ENCODE measurements around the gene PCDHB1.
"Not testable (repeated sequence)": the region's sequence is repeated elsewhere in the genome, so short reads cannot be mapped to it uniquely, and the experiment has no call there.

Gene PCDHB1

GRCh38 chr5:141039061-141039460 is 12.1 kb upstream of the PCDHB1 start:
- Histone ChIP-seq H3K9me3 (peaks cover 4% of the 10 kb centered on the region), H3K4me1 (peaks cover 14% of the 10 kb centered on the region), H3K36me3 (replicated peaks) (no peaks in the 10 kb centered on the region), H3K27me3 (ENCODE audit: low read depth) (no peaks in the 10 kb centered on the region; the same call in 1 of the 2 replicates), H3K4me3 (no peak overlapping the region)
- DNase-seq (ENCODE audit: low spot score in 2 of 2) = peak in 1 of 2 experiments; percentile 83
- in situ Hi-C loops (cut with MboI; ENCODE audit: low sequenced_read_pairs) = no loop called here

GRCh38 chr5:141039517-141039916 is 11.7 kb upstream of the PCDHB1 start:
- no peaks in the 10 kb centered on the region for H3K36me3 ChIP-seq (replicated peaks)
- no peaks in the 10 kb centered on the region; the same call in 1 of the 2 replicates for H3K27me3 ChIP-seq (ENCODE audit: low read depth)
- no peak overlapping the region for H3K4me3 ChIP-seq
- H3K9me3 ChIP-seq = peaks cover 4% of the 10 kb centered on the region
- in situ Hi-C loops (cut with MboI; ENCODE audit: low sequenced_read_pairs) = no loop called here
- peak; percentile 81 to 86 for DNase-seq (ENCODE audit: low spot score in 2 of 2)
- H3K4me1 ChIP-seq = peaks cover 14% of the 10 kb centered on the region

DNA sequence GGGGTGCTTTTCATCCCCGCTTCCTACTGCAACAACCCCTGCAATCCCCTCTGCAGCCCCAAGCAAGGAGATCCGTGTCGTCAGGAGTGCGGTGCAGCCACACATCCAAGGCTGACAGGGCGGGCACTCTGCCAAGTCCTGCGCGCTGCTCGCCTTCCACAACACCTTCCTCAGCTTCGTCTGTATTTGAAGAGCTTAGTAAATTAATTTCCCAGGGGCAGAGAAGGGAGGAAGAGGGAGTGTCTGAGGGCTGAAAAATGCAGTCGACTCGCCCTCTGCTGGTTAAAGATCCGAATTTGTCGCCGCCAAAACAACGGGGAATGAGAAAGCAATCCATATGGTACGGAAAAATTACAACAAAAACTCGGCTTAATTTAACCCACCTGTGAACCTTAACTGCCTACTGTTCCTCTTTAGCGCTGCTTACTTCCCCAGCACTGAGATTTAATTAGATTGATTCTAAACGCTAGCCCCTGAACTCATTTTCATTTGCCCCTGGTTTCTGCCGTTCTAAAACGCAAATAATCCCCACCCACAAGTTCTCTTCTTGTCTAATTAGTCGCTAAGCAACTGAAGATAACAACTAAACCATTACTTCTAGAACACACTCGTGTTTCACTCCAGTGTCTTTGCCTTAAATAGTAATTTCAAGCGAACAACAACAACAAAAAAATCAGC is 10.9 kb upstream of the PCDHB1 start:
- peaks cover 14% of the 10 kb centered on the region for H3K4me1 ChIP-seq
- in situ Hi-C loops (cut with MboI; ENCODE audit: low sequenced_read_pairs) = loop anchor here (5.0 kb wide), 1 partner anchor 158 kb away; the partner anchor contains the start of gene PCDHA13
- peaks cover 4% of the 10 kb centered on the region for H3K9me3 ChIP-seq
- 0 out of 2 replicates have a peak overlapping the region, but pooled peaks have one; percentile 1 for H3K4me3 ChIP-seq
- no peaks in the 10 kb centered on the region; the same call in 1 of the 2 replicates for H3K27me3 ChIP-seq (ENCODE audit: low read depth)
- peak; percentile 77 to 83 for DNase-seq (ENCODE audit: low spot score in 2 of 2)
- no peaks in the 10 kb centered on the region for H3K36me3 ChIP-seq (replicated peaks)

GRCh38 chr5:141040771-141041426 is 10.3 kb upstream of the PCDHB1 start:
- Histone ChIP-seq H3K4me1 (peaks cover 14% of the 10 kb centered on the region), H3K4me3 (no peak overlapping the region), H3K36me3 (replicated peaks) (no peaks in the 10 kb centered on the region), H3K9me3 (peaks cover 4% of the 10 kb centered on the region), H3K27me3 (ENCODE audit: low read depth) (no peaks in the 10 kb centered on the region)
- DNase-seq (ENCODE audit: low spot score in 2 of 2) = peak; percentile 69 to 96
- in situ Hi-C loops (cut with MboI; ENCODE audit: low sequenced_read_pairs) = loop anchor here (5.0 kb wide), 1 partner anchor 159 kb away; the partner anchor contains the start of gene PCDHA13

DNA sequence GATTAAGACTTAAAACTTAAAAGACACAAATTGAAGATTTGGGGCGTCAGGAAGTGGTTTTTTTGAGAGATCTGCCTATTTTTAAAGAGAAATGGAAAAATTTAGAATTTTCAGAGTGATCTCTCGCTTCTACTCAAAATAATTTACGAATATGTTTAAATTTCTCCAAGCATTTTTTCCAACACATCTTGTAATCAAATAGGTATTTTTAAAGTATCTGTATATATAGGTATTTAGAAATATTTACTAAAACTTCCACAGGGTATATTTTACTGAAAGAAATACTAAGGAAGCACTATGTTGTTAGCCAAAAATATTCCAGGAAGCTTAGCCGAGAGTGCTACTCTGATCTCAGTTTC is 9.8 kb upstream of the PCDHB1 start:
- in situ Hi-C loops (cut with MboI; ENCODE audit: low sequenced_read_pairs) = loop anchor here (5.0 kb wide), 1 partner anchor 159 kb away; the partner anchor contains the start of gene PCDHA13
- H3K4me1 ChIP-seq = peaks cover 14% of the 10 kb centered on the region
- no peak for DNase-seq (ENCODE audit: low spot score in 2 of 2)
- H3K9me3 ChIP-seq = peaks cover 4% of the 10 kb centered on the region
- no peak overlapping the region for H3K4me3 ChIP-seq
- H3K27me3 ChIP-seq (ENCODE audit: low read depth) = no peaks in the 10 kb centered on the region
- no peaks in the 10 kb centered on the region for H3K36me3 ChIP-seq (replicated peaks)

DNA sequence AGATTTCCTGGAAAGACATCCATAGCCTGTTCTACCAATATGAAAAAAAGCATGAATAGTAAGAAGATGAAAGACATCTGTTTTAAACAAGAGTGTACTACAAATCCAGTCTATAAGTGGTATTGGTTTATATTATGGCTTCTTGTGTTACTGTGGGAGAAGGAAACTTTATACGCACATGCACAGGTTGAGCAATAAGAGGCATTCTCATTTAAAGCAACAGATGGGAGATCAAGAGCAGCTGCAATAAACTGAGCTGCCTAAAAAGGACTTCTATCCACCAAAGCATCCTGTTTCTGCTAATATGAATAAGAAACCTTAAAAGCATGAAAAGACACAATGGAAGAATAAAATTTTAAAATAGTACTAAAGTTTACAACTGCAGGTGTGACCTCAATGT is 8.6 kb upstream of the PCDHB1 start:
- Histone ChIP-seq H3K4me3 (no peak overlapping the region), H3K36me3 (replicated peaks) (no peaks in the 10 kb centered on the region), H3K4me1 (peaks cover 14% of the 10 kb centered on the region), H3K27me3 (ENCODE audit: low read depth) (no peaks in the 10 kb centered on the region), H3K9me3 (peaks cover 4% of the 10 kb centered on the region)
- DNase-seq (ENCODE audit: low spot score in 2 of 2) = no peak
- in situ Hi-C loops (cut with MboI; ENCODE audit: low sequenced_read_pairs) = loop anchor here (5.0 kb wide), 1 partner anchor 160 kb away; the partner anchor contains the start of gene PCDHA13

DNA sequence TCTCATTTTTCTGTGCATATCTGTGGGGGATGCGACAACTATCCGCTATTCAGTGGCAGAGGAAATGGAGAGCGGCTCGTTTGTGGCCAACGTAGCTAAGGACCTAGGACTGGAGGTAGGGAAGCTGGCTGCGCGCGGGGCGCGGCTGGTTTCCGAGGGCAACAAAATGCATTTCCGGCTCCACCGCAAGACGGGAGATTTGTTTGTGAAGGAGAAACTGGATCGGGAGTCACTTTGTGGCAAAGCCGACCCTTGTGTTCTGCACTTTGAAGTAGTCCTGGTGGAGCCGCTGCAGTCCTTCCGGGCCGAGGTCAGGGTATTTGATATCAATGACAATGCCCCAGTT is 320 bp downstream of the PCDHB1 start:
- no peaks in the 10 kb centered on the region for H3K9me3 ChIP-seq
- no peak overlapping the region for H3K4me3 ChIP-seq
- no peaks in the 10 kb centered on the region for H3K4me1 ChIP-seq
- in situ Hi-C loops (cut with MboI; ENCODE audit: low sequenced_read_pairs) = no loop called here
- H3K27me3 ChIP-seq (ENCODE audit: low read depth) = peaks cover 3% of the 10 kb centered on the region; the same call in 1 of the 2 replicates
- no peak for DNase-seq (ENCODE audit: low spot score in 2 of 2)
- no peaks in the 10 kb centered on the region for H3K36me3 ChIP-seq (replicated peaks)

GRCh38 chr5:141077826-141078225 is 26.7 kb downstream of the PCDHB1 start:
- Histone ChIP-seq H3K27me3 (ENCODE audit: low read depth) (no peaks in the 10 kb centered on the region; the same call in 1 of the 2 replicates), H3K4me3 (no peak overlapping the region), H3K9me3 (no peaks in the 10 kb centered on the region), H3K36me3 (replicated peaks) (no peaks in the 10 kb centered on the region), H3K4me1 (no peaks in the 10 kb centered on the region)
- DNase-seq (ENCODE audit: low spot score in 2 of 2) = no peak
- in situ Hi-C loops (cut with MboI; ENCODE audit: low sequenced_read_pairs) = no loop called here

DNA sequence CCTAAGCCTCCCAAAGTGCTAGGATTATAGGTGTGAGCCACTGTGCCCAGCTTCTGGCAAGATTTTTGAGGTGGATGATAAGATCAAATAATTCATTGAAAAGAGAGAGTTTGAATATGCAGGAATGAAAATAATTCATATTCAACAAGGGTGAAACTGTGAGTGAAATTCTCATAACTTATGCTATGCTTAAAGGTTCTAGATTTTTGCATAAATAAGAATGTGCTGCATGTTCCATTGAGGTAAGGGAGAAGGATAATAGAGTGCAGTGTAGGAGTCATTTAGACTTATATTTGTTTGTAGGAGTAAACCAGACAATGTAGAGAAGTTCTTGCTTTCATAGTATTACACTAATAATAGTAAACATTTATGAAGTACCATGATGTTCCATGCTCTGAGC is 31.1 kb downstream of the PCDHB1 start:
- in situ Hi-C loops (cut with MboI; ENCODE audit: low sequenced_read_pairs) = no loop called here

GRCh38 chr5:141084487-141084989 is 33.4 kb downstream of the PCDHB1 start:
- no peak overlapping the region for H3K4me3 ChIP-seq
- in situ Hi-C loops (cut with MboI; ENCODE audit: low sequenced_read_pairs) = no loop called here
- no peaks in the 10 kb centered on the region for H3K4me1 ChIP-seq
- no peaks in the 10 kb centered on the region for H3K36me3 ChIP-seq (replicated peaks)
- no peaks in the 10 kb centered on the region for H3K9me3 ChIP-seq
- peaks cover 3% of the 10 kb centered on the region for H3K27me3 ChIP-seq (ENCODE audit: low read depth)
- peak in 1 of 2 experiments; percentile 41 for DNase-seq (ENCODE audit: low spot score in 2 of 2)

More for the DNA sequence above, 31.1 kb downstream of the PCDHB1 start:
- DNase-seq (ENCODE audit: low spot score in 2 of 2) = no peak
- H3K36me3 ChIP-seq (replicated peaks) = no peaks in the 10 kb centered on the region
- no peaks in the 10 kb centered on the region; the same call in none of the 2 replicates for H3K27me3 ChIP-seq (ENCODE audit: low read depth)
- H3K4me3 ChIP-seq = no peak overlapping the region
- H3K9me3 ChIP-seq = no peaks in the 10 kb centered on the region
- H3K4me1 ChIP-seq = no peaks in the 10 kb centered on the region

GRCh38 chr5:141094481-141095262 is 43.5 kb downstream of the PCDHB1 start, which contains the start of gene PCDHB2:
Gene PCDHB2 (plus strand): TSS chr5:141094615. CDS start chr5:141094791, 176 bp downstream.
- no peaks in the 10 kb centered on the region for H3K9me3 ChIP-seq
- H3K4me3 ChIP-seq = peak within 1 kb of the TSS; percentile 18
- H3K36me3 ChIP-seq (replicated peaks) = no peaks in the 10 kb centered on the region
- no peaks in the 10 kb centered on the region for H3K4me1 ChIP-seq
- H3K27me3 ChIP-seq (ENCODE audit: low read depth) = peaks cover 5% of the 10 kb centered on the region; the same call in 1 of the 2 replicates
- peak; percentile 29 to 56 for DNase-seq (ENCODE audit: low spot score in 2 of 2)
- in situ Hi-C loops (cut with MboI; ENCODE audit: low sequenced_read_pairs) = no loop called here

- H3K4me1 ChIP-seq = no peaks in the 10 kb centered on the region
- peaks cover 5% of the 10 kb centered on the region; the same call in 1 of the 2 replicates for H3K27me3 ChIP-seq (ENCODE audit: low read depth)
- no peak overlapping the region for H3K4me3 ChIP-seq
- DNase-seq (ENCODE audit: low spot score in 2 of 2) = no peak
- H3K36me3 ChIP-seq (replicated peaks) = no peaks in the 10 kb centered on the region
- H3K9me3 ChIP-seq = no peaks in the 10 kb centered on the region
- in situ Hi-C loops (cut with MboI; ENCODE audit: low sequenced_read_pairs) = no loop called here
Observed at GRCh38 chr5:141095263-141095641, 44.1 kb downstream of the PCDHB1 start.

- H3K9me3 ChIP-seq; H3K4me1 ChIP-seq; in situ Hi-C loops (cut with MboI; ENCODE audit: low sequenced_read_pairs); H3K36me3 ChIP-seq (replicated peaks); DNase-seq (ENCODE audit: low spot score in 2 of 2); H3K4me3 ChIP-seq; H3K27me3 ChIP-seq (ENCODE audit: low read depth): not testable (repeated sequence)
Observed at GRCh38 chr5:141096181-141096580, 45.0 kb downstream of the PCDHB1 start.

Measured in HAP-1 (cell line).